DOHH2 (cell line): ENCODE data around the gene NTMT1.

Experiments
- H3F3A ChIP-seq: fragments of 200-600 bp; sonication (generic), shearing (Covaris generic); 2 replicates; pipeline ENCODE4 v1.6.0; 2016; ENCODE audit warnings: antibody characterized with exemption, mild to moderate bottlenecking; ENCODE audit not compliant: control insufficient read depth, insufficient read depth
- H3K27ac ChIP-seq: fragments of 200-600 bp; sonication (generic); 2 replicates; pipeline ENCODE4 v1.5.1; 2014; ENCODE audit warnings: low read depth, mild to moderate bottlenecking, low read length, moderate library complexity
- H3K27me3 ChIP-seq: fragments of 200-600 bp; sonication (generic); 2 replicates; pipeline ENCODE4 v1.6.1; 2014; ENCODE audit warnings: mild to moderate bottlenecking, low read length, mixed read lengths; ENCODE audit not compliant: control insufficient read depth
- H3K36me3 ChIP-seq: fragments of 200-600 bp; sonication (generic); 2 replicates; pipeline ENCODE4 v1.6.1; 2014; ENCODE audit warnings: mild to moderate bottlenecking, low read length, moderate library complexity, mixed read lengths; ENCODE audit not compliant: control insufficient read depth
- H3K4me1 ChIP-seq: fragments of 200-600 bp; sonication (generic); 2 replicates; pipeline ENCODE4 v1.6.1; 2014; ENCODE audit warnings: mild to moderate bottlenecking, low read length, mixed read lengths; ENCODE audit not compliant: control insufficient read depth
- H3K4me2 ChIP-seq: fragments of 200-600 bp; sonication (generic); 2 replicates; pipeline ENCODE4 v1.6.0; 2014; ENCODE audit warnings: mild to moderate bottlenecking, low read length, moderate library complexity
- H3K4me3 ChIP-seq: fragments of 200-600 bp; sonication (generic); 2 replicates; pipeline ENCODE4 v1.5.1; 2014; ENCODE audit warnings: mild to moderate bottlenecking, low read length, mixed read lengths
- H3K79me2 ChIP-seq: fragments of 200-600 bp; sonication (generic); 2 replicates; pipeline ENCODE4 v1.6.1; 2014; ENCODE audit warnings: mild to moderate bottlenecking, low read length, mixed read lengths; ENCODE audit not compliant: control insufficient read depth
- H3K9me2 ChIP-seq: fragments of 200-600 bp; sonication (generic); replicated peaks from 2 replicates; pipeline ENCODE4 v1.6.1; 2014; ENCODE audit warnings: mild to moderate bottlenecking, low read length, mixed read lengths; ENCODE audit not compliant: control insufficient read depth
- H3K9me3 ChIP-seq: fragments of 200-600 bp; sonication (generic); 2 replicates; pipeline ENCODE4 v1.6.1; 2014; ENCODE audit warnings: antibody characterized with exemption, low read length, mixed read lengths; ENCODE audit not compliant: control insufficient read depth, insufficient read depth
- H4K20me1 ChIP-seq: fragments of 200-600 bp; sonication (generic); 2 replicates; pipeline ENCODE4 v1.6.0; 2014; ENCODE audit warnings: low read depth, mild to moderate bottlenecking, antibody characterized with exemption, low read length, moderate library complexity; ENCODE audit not compliant: control insufficient read depth, insufficient read depth
- EZH2phosphoT487 ChIP-seq: fragments of 200-600 bp; sonication (generic); IDR thresholded peaks from 2 replicates; pipeline ENCODE4 v1.6.1; 2017; ENCODE audit warnings: borderline replicate concordance, mild to moderate bottlenecking, antibody characterized with exemption, low read length, moderate library complexity, mixed read lengths
- TF ChIP-seq, protein P1 (sequence below): fragments of 200-600 bp; sonication (generic); IDR thresholded peaks from one replicate; pipeline ENCODE4 v1.5.1; 2014; ENCODE audit warnings: antibody characterized with exemption, mild to moderate bottlenecking, low read depth, low read length; ENCODE audit not compliant: poor library complexity, severe bottlenecking

Gene NTMT1

DNA sequence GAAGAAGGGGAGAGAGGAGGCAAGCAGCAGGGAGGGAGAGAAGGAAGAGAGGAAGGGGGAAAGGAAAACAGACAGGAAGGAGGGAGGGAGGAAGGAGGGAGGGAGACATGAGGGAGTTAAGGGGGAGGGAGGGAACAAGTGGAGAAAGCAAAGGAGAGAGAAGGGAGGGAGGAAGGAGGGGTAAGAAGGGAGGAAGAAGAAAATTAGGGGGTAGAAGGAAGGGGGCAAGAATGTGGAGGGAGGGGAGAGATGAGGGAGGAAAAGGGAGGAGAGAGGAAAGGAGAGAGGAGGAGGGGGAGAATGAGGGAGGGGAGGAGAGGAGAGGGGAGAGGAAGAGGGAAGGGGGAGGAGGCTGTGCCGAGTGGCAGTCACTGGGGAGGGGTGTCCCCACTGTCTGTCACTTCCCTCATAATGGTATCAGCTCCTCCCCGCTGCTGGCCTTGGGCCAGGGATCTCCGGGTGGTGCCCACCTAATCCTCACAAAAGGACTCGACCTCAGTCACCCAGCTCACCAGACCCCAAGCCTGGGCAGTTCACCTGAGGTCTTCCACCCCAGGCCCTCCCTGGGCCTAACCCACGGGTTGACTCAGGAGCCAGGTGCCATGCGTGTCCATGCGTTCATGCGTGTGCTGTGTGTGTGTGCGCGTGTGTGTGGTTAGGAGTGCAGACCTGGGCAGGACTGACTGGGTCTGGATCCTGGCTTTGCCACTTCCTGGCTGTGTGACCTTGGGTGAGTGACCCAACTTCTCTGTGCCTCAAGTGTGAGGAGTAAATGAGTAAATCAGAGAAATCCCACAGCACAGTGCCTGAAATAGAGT, 23.2 kb upstream of the NTMT1 start:
- H3K36me3 ChIP-seq, result no peaks in the 10 kb centered on the region
- no peaks in the 10 kb centered on the region for H3K9me3 ChIP-seq
- no peaks in the 10 kb centered on the region for H3K79me2 ChIP-seq
- no peaks in the 10 kb centered on the region for H4K20me1 ChIP-seq
- TF ChIP-seq, protein P1, sequence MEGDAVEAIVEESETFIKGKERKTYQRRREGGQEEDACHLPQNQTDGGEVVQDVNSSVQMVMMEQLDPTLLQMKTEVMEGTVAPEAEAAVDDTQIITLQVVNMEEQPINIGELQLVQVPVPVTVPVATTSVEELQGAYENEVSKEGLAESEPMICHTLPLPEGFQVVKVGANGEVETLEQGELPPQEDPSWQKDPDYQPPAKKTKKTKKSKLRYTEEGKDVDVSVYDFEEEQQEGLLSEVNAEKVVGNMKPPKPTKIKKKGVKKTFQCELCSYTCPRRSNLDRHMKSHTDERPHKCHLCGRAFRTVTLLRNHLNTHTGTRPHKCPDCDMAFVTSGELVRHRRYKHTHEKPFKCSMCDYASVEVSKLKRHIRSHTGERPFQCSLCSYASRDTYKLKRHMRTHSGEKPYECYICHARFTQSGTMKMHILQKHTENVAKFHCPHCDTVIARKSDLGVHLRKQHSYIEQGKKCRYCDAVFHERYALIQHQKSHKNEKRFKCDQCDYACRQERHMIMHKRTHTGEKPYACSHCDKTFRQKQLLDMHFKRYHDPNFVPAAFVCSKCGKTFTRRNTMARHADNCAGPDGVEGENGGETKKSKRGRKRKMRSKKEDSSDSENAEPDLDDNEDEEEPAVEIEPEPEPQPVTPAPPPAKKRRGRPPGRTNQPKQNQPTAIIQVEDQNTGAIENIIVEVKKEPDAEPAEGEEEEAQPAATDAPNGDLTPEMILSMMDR, result no peak
- no peak for TF ChIP-seq EZH2phosphoT487
- H3K4me3 ChIP-seq, result peak overlapping the region; percentile 18; the same call in 1 of the 2 replicates
- peak overlapping the region; percentile 43 for H3K4me2 ChIP-seq
- no peak overlapping the region for H3K27ac ChIP-seq
- H3K27me3 ChIP-seq, result peaks cover 11% of the 10 kb centered on the region
- H3K9me2 ChIP-seq, result no peaks in the 10 kb centered on the region
- peaks cover 26% of the 10 kb centered on the region for H3K4me1 ChIP-seq
- H3F3A ChIP-seq, result no peaks in the 10 kb centered on the region

DNA sequence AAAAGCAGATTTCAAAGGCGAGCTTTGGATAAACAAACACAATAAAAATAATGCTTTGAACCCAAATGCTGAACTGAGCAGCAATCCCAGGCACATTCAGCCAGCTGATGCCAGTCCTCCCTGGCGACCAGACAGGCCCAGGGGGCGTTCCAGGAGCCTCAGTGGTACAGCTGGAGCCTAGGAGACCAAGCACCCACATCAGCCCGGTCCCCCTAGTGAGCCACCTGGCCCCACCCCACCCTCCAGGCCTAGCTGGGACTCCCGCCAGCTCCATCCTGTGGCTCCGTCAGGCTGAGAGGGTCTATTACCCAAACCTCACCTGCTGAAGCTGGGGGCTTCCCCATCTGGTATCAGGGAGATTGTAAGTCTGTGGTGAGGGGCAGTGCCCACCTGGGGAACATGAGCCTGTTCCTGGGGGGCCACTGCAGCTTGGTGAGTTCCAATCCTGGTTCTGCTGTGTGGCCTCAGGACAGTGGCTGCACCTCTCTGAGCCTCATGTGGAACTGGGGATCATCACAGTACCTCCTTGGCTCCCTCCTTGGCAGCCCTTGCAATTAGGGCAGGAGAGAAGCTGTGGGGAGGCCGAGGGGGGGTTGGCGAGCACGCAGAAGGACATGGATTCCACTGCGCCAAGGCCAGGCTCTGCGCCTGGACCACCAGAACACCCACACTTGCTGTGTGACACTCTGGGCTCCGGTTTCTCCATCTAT, 21.8 kb upstream of the NTMT1 start:
- Histone ChIP-seq H3K4me2 (no peak overlapping the region), H3K27me3 (peaks cover 7% of the 10 kb centered on the region), H3F3A (no peaks in the 10 kb centered on the region), H3K27ac (no peak overlapping the region), H3K4me1 (peaks cover 26% of the 10 kb centered on the region), H4K20me1 (no peaks in the 10 kb centered on the region), H3K36me3 (no peaks in the 10 kb centered on the region), H3K4me3 (no peak overlapping the region), H3K79me2 (no peaks in the 10 kb centered on the region), H3K9me2 (no peaks in the 10 kb centered on the region), H3K9me3 (no peaks in the 10 kb centered on the region)
- no peak for TF ChIP-seq EZH2phosphoT487

DNA sequence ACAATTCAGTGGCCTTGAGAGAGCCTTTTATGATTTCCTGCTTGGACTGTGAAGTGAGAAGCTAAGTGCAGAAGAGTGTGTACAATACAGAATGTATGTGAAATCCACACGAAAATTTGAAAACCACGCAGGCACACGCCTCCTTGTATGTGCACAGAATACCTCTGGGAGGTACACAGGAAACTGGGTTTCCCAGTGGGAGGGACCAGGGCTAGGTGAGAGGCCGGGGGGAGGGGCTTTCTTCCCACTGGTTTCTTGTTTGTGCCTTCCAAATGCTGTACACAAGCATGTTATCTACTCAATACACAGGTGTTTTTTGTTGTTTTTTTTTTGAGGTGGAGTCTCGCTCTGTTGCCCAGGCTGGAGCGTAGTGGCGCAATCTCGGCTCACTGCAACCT, 21.2 kb upstream of the NTMT1 start:
- no peaks in the 10 kb centered on the region for H3K36me3 ChIP-seq
- H3K9me3 ChIP-seq, result no peaks in the 10 kb centered on the region
- no peak overlapping the region for H3K4me3 ChIP-seq
- H3K27ac ChIP-seq, result no peak overlapping the region
- no peaks in the 10 kb centered on the region for H3K9me2 ChIP-seq
- no peak overlapping the region for H3K4me2 ChIP-seq
- peaks cover 29% of the 10 kb centered on the region for H3K4me1 ChIP-seq
- peaks cover 10% of the 10 kb centered on the region for H3K27me3 ChIP-seq
- H4K20me1 ChIP-seq, result no peaks in the 10 kb centered on the region
- no peak for TF ChIP-seq EZH2phosphoT487
- TF ChIP-seq, protein P1, result no peak
- H3K79me2 ChIP-seq, result no peaks in the 10 kb centered on the region
- H3F3A ChIP-seq, result no peaks in the 10 kb centered on the region
